HG03571 (cell line): ENCODE measurements around the gene NXPH1.
"Not testable (repeated sequence)": the region's sequence is repeated elsewhere in the genome, so short reads cannot be mapped to it uniquely, and the experiment has no call there.

Experiments
- ATAC-seq: cut with Tn5 transposase; IDR thresholded peaks from one replicate; pipeline ENCODE4 v1.9.1; 2021; ENCODE audit not compliant: unreplicated experiment

The NXPH1 gene

GRCh38 chr7:8668627-8669500, 235.5 kb downstream of the NXPH1 start:
- no peak for ATAC-seq

- ATAC-seq, result no peak
Measured at GRCh38 chr7:8669501-8669851, 236.1 kb downstream of the NXPH1 start.

GRCh38 chr7:8684426-8684825, 251.0 kb downstream of the NXPH1 start:
- no peak for ATAC-seq

GRCh38 chr7:8699875-8700624, 266.6 kb downstream of the NXPH1 start:
- ATAC-seq, result no peak

- ATAC-seq, result no peak
Measured at GRCh38 chr7:8702807-8703206, 269.4 kb downstream of the NXPH1 start.

GRCh38 chr7:8710124-8710523, 276.7 kb downstream of the NXPH1 start:
- no peak for ATAC-seq

GRCh38 chr7:8714791-8715190, 281.4 kb downstream of the NXPH1 start:
- no peak for ATAC-seq

- no peak for ATAC-seq
Measured at GRCh38 chr7:8719102-8719501, 285.7 kb downstream of the NXPH1 start.

- no peak for ATAC-seq
Measured at GRCh38 chr7:8724080-8724718, 290.8 kb downstream of the NXPH1 start.

GRCh38 chr7:8731756-8732155, 298.3 kb downstream of the NXPH1 start:
- not testable (repeated sequence) for ATAC-seq

GRCh38 chr7:8739837-8740236, 306.4 kb downstream of the NXPH1 start:
- no peak for ATAC-seq

- no peak for ATAC-seq
Measured at GRCh38 chr7:8742837-8743236, 309.4 kb downstream of the NXPH1 start.

- no peak for ATAC-seq
Measured at GRCh38 chr7:8747338-8747737, 313.9 kb downstream of the NXPH1 start.

- ATAC-seq, result no peak
Measured at GRCh38 chr7:8751557-8752231, 318.3 kb downstream of the NXPH1 start.

GRCh38 chr7:8753355-8753754, 319.9 kb downstream of the NXPH1 start:
- ATAC-seq, result no peak

GRCh38 chr7:8761731-8762130, 328.3 kb downstream of the NXPH1 start:
- no peak for ATAC-seq

- no peak for ATAC-seq
Measured at GRCh38 chr7:8762803-8763202, 329.4 kb downstream of the NXPH1 start.

GRCh38 chr7:8765374-8765773, 332.0 kb downstream of the NXPH1 start:
- no peak for ATAC-seq

GRCh38 chr7:8773518-8773917, 340.1 kb downstream of the NXPH1 start:
- ATAC-seq, result no peak

- ATAC-seq, result no peak
Measured at GRCh38 chr7:8778459-8778858, 345.1 kb downstream of the NXPH1 start.

- ATAC-seq, result no peak
Measured at GRCh38 chr7:8781166-8781565, 347.8 kb downstream of the NXPH1 start.
